OCI-LY3 (cell line): ENCODE results near the gene GRHL3.
A peak's percentile ranks its signal among the peaks of the same experiment; 100 is the strongest.

Experiments used
- H2AFZ ChIP-seq: fragments of 200-600, 300-600 bp; shearing (Covaris generic); 2 replicates; pipeline ENCODE4 v1.6.0; 2014; ENCODE audit warnings: antibody characterized with exemption, low read depth, low read length
- H3K27ac ChIP-seq: fragments of 200-600, 300-600 bp; sonication (generic); 2 replicates; pipeline ENCODE4 v1.5.1; 2014; ENCODE audit warnings: mild to moderate bottlenecking, low read length, moderate library complexity, mixed read lengths
- H3K27me3 ChIP-seq: fragments of 200-600, 300-600 bp; sonication (generic); 2 replicates; pipeline ENCODE4 v1.6.1; 2014; ENCODE audit warnings: low read depth, low read length, mixed read lengths
- H3K36me3 ChIP-seq: fragments of 200-600, 300-600 bp; sonication (generic); replicated peaks from 2 replicates; pipeline ENCODE3; 2014; ENCODE audit warnings: low read depth, low read length, mixed read lengths
- H3K4me1 ChIP-seq: fragments of 300-600, 200-600 bp; sonication (generic); 2 replicates; pipeline ENCODE4 v1.6.1; 2014; ENCODE audit warnings: low read length, mixed read lengths
- H3K4me2 ChIP-seq: fragments of 200-600, 300-600 bp; sonication (generic); 2 replicates; pipeline ENCODE4 v1.6.1; 2014; ENCODE audit warnings: low read length, mixed read lengths
- H3K4me3 ChIP-seq: fragments of 300-600, 200-600 bp; sonication (generic); 2 replicates; pipeline ENCODE4 v1.5.1; 2014; ENCODE audit warnings: antibody characterized with exemption, mild to moderate bottlenecking, low read length, moderate library complexity
- H3K79me2 ChIP-seq: fragments of 300-600, 200-600 bp; shearing (Covaris generic); 2 replicates; pipeline ENCODE4 v1.6.1; 2014; ENCODE audit warnings: mild to moderate bottlenecking, low read length, mixed read lengths
- H3K9ac ChIP-seq: fragments of 300-600, 200-600 bp; shearing (Covaris generic); 2 replicates; pipeline ENCODE4 v1.6.0; 2014; ENCODE audit warnings: mild to moderate bottlenecking, low read length, moderate library complexity
- H3K9me3 ChIP-seq: fragments of 200-600, 300-600 bp; shearing (Covaris generic); 2 replicates; pipeline ENCODE4 v1.6.1; 2014; ENCODE audit warnings: low read length, mixed read lengths; ENCODE audit not compliant: insufficient read depth
- H4K20me1 ChIP-seq: fragments of 200-600, 300-600 bp; sonication (generic); 2 replicates; pipeline ENCODE4 v1.6.1; 2016; ENCODE audit warnings: low read length, mixed read lengths; ENCODE audit not compliant: insufficient read depth
- EZH2phosphoT487 ChIP-seq: fragments of 200-600 bp; shearing (Covaris generic); IDR thresholded peaks from 2 replicates; pipeline ENCODE4 v1.6.1; 2018; ENCODE audit warnings: antibody characterized with exemption, mixed run types, low read depth
- TF ChIP-seq, protein P1 (sequence below): fragments of 200-600, 300-600 bp; sonication (generic); IDR thresholded peaks from 2 replicates; pipeline ENCODE4 v1.5.1; 2014; ENCODE audit warnings: antibody characterized with exemption, low read length, low read depth

GRHL3 gene

DNA sequence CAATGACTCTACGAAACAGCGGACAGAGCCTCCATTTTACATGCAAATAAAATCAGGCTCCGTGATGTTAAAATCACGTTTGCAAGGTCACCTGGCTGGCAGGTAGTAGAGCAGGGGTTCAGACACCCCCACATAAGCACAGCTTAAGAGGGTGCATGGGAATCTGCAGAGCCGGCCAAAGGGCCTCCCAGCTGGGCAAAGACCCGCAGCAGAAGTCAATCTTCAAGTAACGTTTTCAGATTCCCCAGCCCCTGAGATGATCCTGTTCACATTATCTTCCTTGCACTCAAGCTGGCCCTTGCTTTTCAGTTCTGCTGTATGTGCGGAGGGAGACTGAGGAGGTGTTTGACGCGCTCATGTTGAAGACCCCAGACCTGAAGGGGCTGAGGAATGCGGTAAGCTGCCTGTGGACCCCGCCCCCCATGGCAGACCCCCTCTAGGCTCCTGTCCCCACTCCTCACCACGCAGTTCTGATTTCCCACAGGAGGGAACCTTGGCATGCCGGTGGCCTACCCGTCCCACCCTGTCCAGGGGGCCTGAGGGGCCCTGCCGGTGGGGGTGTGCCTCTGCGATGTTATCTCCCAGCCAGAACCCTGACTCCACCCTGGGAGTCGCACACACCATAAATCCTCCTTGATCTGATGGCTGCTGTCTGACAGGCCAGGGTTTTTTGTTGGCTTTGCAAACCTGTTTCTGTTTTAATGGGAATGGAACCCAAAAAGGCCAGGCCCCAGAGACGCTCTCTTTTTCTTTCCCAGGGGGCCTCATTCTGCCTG, 28.2 kb downstream of the GRHL3 start:
- Histone ChIP-seq H3K4me1 (peaks cover 21% of the 10 kb centered on the region), H3K9me3 (no peaks in the 10 kb centered on the region), H3K4me3 (no peak overlapping the region), H2AFZ (no peak overlapping the region), H3K27ac (no peak overlapping the region), H3K27me3 (no peaks in the 10 kb centered on the region), H3K9ac (no peak overlapping the region), H3K79me2 (no peaks in the 10 kb centered on the region), H3K36me3 (no peaks in the 10 kb centered on the region), H3K4me2 (no peak overlapping the region), H4K20me1 (no peaks in the 10 kb centered on the region)
- TF ChIP-seq, protein P1, sequence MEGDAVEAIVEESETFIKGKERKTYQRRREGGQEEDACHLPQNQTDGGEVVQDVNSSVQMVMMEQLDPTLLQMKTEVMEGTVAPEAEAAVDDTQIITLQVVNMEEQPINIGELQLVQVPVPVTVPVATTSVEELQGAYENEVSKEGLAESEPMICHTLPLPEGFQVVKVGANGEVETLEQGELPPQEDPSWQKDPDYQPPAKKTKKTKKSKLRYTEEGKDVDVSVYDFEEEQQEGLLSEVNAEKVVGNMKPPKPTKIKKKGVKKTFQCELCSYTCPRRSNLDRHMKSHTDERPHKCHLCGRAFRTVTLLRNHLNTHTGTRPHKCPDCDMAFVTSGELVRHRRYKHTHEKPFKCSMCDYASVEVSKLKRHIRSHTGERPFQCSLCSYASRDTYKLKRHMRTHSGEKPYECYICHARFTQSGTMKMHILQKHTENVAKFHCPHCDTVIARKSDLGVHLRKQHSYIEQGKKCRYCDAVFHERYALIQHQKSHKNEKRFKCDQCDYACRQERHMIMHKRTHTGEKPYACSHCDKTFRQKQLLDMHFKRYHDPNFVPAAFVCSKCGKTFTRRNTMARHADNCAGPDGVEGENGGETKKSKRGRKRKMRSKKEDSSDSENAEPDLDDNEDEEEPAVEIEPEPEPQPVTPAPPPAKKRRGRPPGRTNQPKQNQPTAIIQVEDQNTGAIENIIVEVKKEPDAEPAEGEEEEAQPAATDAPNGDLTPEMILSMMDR: no peak
- TF ChIP-seq EZH2phosphoT487: no peak

DNA sequence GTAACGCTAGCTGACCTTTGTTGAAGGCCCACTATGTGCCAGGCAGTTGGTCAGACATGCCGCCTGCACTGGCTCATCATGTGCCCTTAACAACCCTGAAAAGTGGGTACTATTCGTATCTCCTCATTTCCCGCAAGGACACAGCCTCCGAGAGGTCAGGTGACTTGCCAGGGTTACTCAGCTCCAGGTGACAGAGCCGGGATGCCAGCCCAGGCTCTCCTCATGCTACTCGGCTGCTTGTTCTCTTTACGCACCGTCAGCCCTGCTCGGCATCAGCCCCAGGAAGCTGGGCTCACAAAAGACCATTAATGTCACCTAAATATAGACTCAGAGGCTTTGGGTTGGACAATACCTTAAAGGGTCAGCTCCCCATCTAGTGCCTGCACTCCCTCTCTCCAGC, 29.0 kb downstream of the GRHL3 start:
- no peak overlapping the region for H3K4me2 ChIP-seq
- no peaks in the 10 kb centered on the region for H4K20me1 ChIP-seq
- no peak overlapping the region for H3K4me3 ChIP-seq
- H3K79me2 ChIP-seq: no peaks in the 10 kb centered on the region
- H2AFZ ChIP-seq: no peak overlapping the region
- H3K9ac ChIP-seq: no peak overlapping the region
- TF ChIP-seq, protein P1: no peak
- TF ChIP-seq EZH2phosphoT487: no peak
- H3K27ac ChIP-seq: no peak overlapping the region
- H3K9me3 ChIP-seq: no peaks in the 10 kb centered on the region
- no peaks in the 10 kb centered on the region for H3K27me3 ChIP-seq
- H3K36me3 ChIP-seq: no peaks in the 10 kb centered on the region
- peaks cover 24% of the 10 kb centered on the region for H3K4me1 ChIP-seq

DNA sequence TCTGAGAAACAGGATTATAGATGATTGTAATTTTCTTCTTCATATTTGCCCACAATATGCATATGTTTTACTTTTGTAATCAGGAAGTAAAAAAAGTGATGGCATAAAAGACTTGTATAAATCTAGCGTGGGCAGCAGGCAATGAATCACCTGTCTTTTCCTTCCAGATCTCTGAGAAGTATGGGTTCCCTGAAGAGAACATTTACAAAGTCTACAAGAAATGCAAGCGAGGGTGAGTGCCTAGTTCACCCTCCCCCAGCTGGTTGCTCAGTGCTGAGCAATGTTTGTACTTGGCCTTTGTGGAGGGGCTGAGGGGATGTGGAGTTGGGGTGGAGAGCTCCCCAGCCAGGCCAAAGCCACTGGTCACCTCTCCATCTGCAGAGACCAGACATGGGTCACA, 30.7 kb downstream of the GRHL3 start:
- Histone ChIP-seq H3K4me2 (no peak overlapping the region), H4K20me1 (no peaks in the 10 kb centered on the region), H3K9ac (no peak overlapping the region), H3K27me3 (no peaks in the 10 kb centered on the region), H3K9me3 (no peaks in the 10 kb centered on the region), H3K27ac (no peak overlapping the region), H3K4me3 (no peak overlapping the region), H3K36me3 (no peaks in the 10 kb centered on the region), H3K4me1 (peaks cover 24% of the 10 kb centered on the region), H3K79me2 (no peaks in the 10 kb centered on the region), H2AFZ (no peak overlapping the region)
- no peak for TF ChIP-seq EZH2phosphoT487
- TF ChIP-seq, protein P1: no peak

DNA sequence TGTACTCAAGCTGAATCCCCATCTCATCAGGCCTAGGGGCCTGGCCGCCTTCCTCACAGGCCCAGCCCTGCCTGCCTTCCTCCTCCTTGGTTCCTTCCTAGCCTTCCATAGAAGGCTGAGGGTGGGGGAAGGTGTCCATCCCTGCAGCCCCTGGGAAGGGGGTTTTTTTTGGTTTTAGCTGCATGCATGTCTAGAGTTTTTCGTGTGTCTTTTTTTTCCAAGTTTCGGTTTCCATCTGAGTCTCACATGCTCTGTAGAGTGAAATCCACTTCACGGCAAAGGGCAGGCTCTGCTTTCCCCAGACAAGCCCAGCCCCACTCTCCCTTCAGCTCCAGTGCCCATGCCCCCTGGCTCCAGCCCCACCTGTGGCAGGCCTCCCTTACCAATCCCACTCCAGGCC, 32.1 kb downstream of the GRHL3 start:
- no peaks in the 10 kb centered on the region for H3K79me2 ChIP-seq
- no peak overlapping the region for H3K27ac ChIP-seq
- H2AFZ ChIP-seq: no peak overlapping the region
- H3K27me3 ChIP-seq: no peaks in the 10 kb centered on the region
- H3K4me3 ChIP-seq: no peak overlapping the region
- H4K20me1 ChIP-seq: no peaks in the 10 kb centered on the region
- TF ChIP-seq EZH2phosphoT487: no peak
- TF ChIP-seq, protein P1: no peak
- no peaks in the 10 kb centered on the region for H3K36me3 ChIP-seq
- H3K4me2 ChIP-seq: peak overlapping the region; percentile 54
- H3K9ac ChIP-seq: no peak overlapping the region
- H3K4me1 ChIP-seq: peaks cover 24% of the 10 kb centered on the region
- no peaks in the 10 kb centered on the region for H3K9me3 ChIP-seq
